ENCODE results near the gene OSBP2.

DNA sequence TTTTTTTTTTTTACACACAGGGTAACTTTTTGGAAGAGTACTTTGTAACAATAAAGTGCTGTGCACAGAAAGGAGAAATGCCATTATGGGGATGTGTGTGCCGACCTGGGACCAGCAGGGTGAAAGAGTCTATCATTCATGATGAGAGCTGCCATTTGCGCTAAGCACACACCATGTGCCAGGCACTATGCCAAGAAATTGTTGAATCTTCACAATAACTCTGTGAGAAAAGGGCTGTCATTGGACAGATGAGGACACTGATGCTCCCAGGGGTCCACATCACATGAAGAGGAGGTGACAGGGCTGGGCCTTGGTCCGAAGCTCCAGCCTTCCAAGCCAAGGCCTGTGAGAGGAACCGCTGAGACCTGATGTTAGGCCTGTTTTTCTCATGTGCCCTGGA lies 32.6 kb upstream of the OSBP2 start:
- TF ChIP-seq TAF1 (IDR thresholded peaks at IDR 0.05; ENCODE audit: low read depth) (no peak), CEBPB (IDR thresholded peaks at IDR 0.05) (no peak), MAX (IDR thresholded peaks at IDR 0.05) (no peak), RAD21 (IDR thresholded peaks at IDR 0.05; ENCODE audit: low read depth) (no peak), REST (IDR thresholded peaks at IDR 0.05; ENCODE audit: low read depth) (no peak)

Data from Ishikawa (cell line).